HCT116 (cell line): ENCODE results near the gene LRCH2.

ENCODE experiments used
- ATF3 ChIP-seq: IDR thresholded peaks from 2 replicates; pipeline ENCODE4 v1.6.1; 2012
- CEBPB ChIP-seq: IDR thresholded peaks from 2 replicates; pipeline ENCODE4 v1.6.1; 2012; ENCODE audit warnings: low read depth
- CTCF ChIP-seq, 3 experiments: fragments of 200-600 bp in 1 of 3; sonication (generic) in 1 of 3; IDR thresholded peaks in 2 of 3; conservative IDR thresholded peaks in 1 of 3; 2 replicates each; pipeline ENCODE4 v1.5.1; 2012 to 2017; ENCODE audit warnings: low read depth in 2 of 3, low read length in 2 of 3, antibody characterized with exemption in 1 of 3, borderline replicate concordance in 1 of 3, control low read depth in 1 of 3, mild to moderate bottlenecking in 1 of 3, mixed read lengths in 1 of 3, mixed run types in 1 of 3, moderate library complexity in 1 of 3; ENCODE audit not compliant: insufficient read depth in 1 of 3
- EZH2 ChIP-seq: fragments of 200-600 bp; sonication (generic); IDR thresholded peaks from 2 replicates; pipeline ENCODE4 v1.6.1; 2017; ENCODE audit warnings: antibody characterized with exemption, mixed run types
- EZH2phosphoT487 ChIP-seq: fragments of 200-600 bp; IDR thresholded peaks from 2 replicates; pipeline ENCODE4 v1.6.1; 2018; ENCODE audit warnings: antibody characterized with exemption, borderline replicate concordance
- FOSL1 ChIP-seq: IDR thresholded peaks from 2 replicates; pipeline ENCODE4 v1.6.1; 2012; ENCODE audit warnings: low read depth
- JUND ChIP-seq: IDR thresholded peaks from 2 replicates; pipeline ENCODE4 v1.6.1; 2012
- POLR2A ChIP-seq: IDR thresholded peaks from 2 replicates; pipeline ENCODE4 v1.7.0; 2011; ENCODE audit warnings: borderline replicate concordance; ENCODE audit not compliant: insufficient read depth, insufficient read length; ENCODE audit errors: extremely low read depth
- POLR2AphosphoS5 ChIP-seq: IDR thresholded peaks from 2 replicates; pipeline ENCODE4 v1.6.1; 2011; ENCODE audit warnings: mild to moderate bottlenecking, low read depth, low read length, moderate library complexity
- SIN3A ChIP-seq: IDR thresholded peaks from 2 replicates; pipeline ENCODE4 v1.6.1; 2012; ENCODE audit warnings: low read depth
- SP1 ChIP-seq: IDR thresholded peaks from 2 replicates; pipeline ENCODE4 v1.6.1; 2012; ENCODE audit warnings: low read depth
- SRF ChIP-seq: IDR thresholded peaks from 2 replicates; pipeline ENCODE4 v1.6.1; 2012; ENCODE audit warnings: low read depth

- TF ChIP-seq POLR2A: no peak
- no peak for TF ChIP-seq EZH2phosphoT487
- no peak for TF ChIP-seq CTCF (IDR thresholded peaks at IDR 0.05 in 2 of 3, conservative IDR thresholded peaks at IDR 0.05 in 1 of 3; ENCODE audit: borderline replicate concordance in 1 of 3, insufficient read depth in 1 of 3, low read depth in 2 of 3, low read length in 2 of 3)
- TF ChIP-seq ATF3: no peak
- TF ChIP-seq SRF: no peak
- TF ChIP-seq EZH2: no peak
- TF ChIP-seq FOSL1: no peak
- TF ChIP-seq SIN3A: no peak
- no peak for TF ChIP-seq POLR2AphosphoS5
- TF ChIP-seq CEBPB: no peak
- TF ChIP-seq SP1: no peak
- TF ChIP-seq JUND: no peak
Observed at GRCh38 chrX:115259238-115259875, 25.5 kb upstream of the LRCH2 start.
